ENCODE results near the gene PRAMEF1. TPM values are rescaled to one million over a fixed set of nuclear protein-coding genes. Genes with fewer than 3 reads are reported as not detected.
"Not testable (repeated sequence)": the region's sequence is repeated elsewhere in the genome, so short reads cannot be mapped to it uniquely, and the experiment has no call there.

PRAMEF1 gene
- total and polyA plus RNA-seq, 2 of the 13 experiments (the other 11 are each of a cell fraction or from before 2014, with no cell fraction given): not detected

DNA sequence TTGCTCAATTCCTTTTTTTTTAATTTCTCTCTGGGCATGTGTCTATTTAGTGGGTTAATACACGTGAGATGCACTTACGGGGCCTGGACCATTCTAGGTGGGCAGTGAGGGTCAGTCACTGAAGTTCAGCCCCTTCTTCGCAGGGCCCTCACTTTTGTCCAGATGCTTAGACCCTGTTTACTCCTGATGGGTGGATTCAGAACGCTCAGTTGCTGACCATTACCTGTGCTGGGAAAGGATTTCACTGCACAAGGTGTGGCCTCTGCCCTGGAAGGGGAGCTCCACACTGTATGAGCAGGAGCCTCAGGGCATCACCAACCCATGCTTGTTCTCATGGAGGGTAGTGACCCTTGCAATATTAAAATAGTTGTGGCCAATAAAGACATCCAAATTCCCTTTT is 13.1 kb upstream of the PRAMEF1 start (continued):
- TF ChIP-seq CAMTA2 (CRISPR knock-in tag; IDR thresholded peaks at IDR 0.05; ENCODE audit: borderline replicate concordance) (no peak), ZNF251 (CRISPR knock-in tag; IDR thresholded peaks at IDR 0.05) (no peak)

DNA sequence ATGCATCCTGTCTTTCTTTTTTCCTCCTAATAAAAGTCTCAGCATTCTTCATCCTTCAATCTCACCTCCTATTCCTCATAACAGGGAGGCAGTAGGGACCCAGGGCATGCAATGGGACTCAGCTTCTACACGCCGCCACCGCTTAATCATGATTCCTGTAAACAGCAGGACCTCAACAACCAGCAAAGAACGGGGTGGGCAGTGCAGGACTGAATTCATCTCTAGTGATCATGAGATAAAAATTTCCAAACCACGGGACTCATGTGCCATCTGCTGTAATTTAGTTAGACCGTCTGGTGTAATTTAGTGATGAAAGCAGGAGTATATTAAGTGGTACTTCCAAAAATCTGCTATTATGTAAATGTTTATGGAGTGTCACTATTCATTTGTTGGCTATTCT is 12.3 kb upstream of the PRAMEF1 start:
- no peak overlapping the region for H3K4me3 ChIP-seq (replicated peaks in 1 of 3; ENCODE audit: insufficient read depth in 1 of 3, low read depth in 2 of 3, low read length in 3 of 3)
- WGBS (ENCODE audit: low lambda C conversion rate): 18% methylated on average over 6 of the region's 6 CpGs
- H3K79me2 ChIP-seq (ENCODE audit: insufficient read depth, low read length): no peaks in the 10 kb centered on the region
- ATAC-seq (no peak), DNase-seq (ENCODE audit: low spot score) (no peak), FAIRE-seq (no peak)
- no peaks in the 10 kb centered on the region for H3K36me3 ChIP-seq (replicated peaks in 1 of 2; ENCODE audit: control insufficient read depth in 1 of 2, insufficient read depth in 2 of 2, low read length in 2 of 2)
- no peak overlapping the region for H2AFZ ChIP-seq (ENCODE audit: low read length)
- in situ Hi-C loops (cut with HindIII; ENCODE audit: extremely low pct_ligation_motif_present, low pct_unique_long_range_greater_than_20kb) (loop anchor here (10.0 kb wide), 1 partner anchor 504 kb away; no protein-coding TSS in a partner anchor), intact Hi-C loops (cut with micrococcal nuclease; ENCODE audit: unreplicated experiment) (no loop called here)
- no peaks in the 10 kb centered on the region for H3K4me1 ChIP-seq (ENCODE audit: insufficient read depth, low read length)
- no peak overlapping the region for H3K27ac ChIP-seq (ENCODE audit: extremely low read length, insufficient read depth, low read length)
- H3K27me3 ChIP-seq (ENCODE audit: control insufficient read depth in 1 of 2, insufficient read depth in 2 of 2, low read length in 2 of 2): peaks cover 6 to 43% of the 10 kb centered on the region in 2 experiments
- H3K4me2 ChIP-seq (ENCODE audit: low read depth, low read length): no peak overlapping the region
- H4K20me1 ChIP-seq (ENCODE audit: insufficient read depth, low read length): no peaks in the 10 kb centered on the region
- CTCF ChIA-PET (ENCODE audit: low intra/inter-chr PET ratio, low total read pairs): no interaction called here
- POLR2A ChIA-PET: no interaction called here
- no peaks in the 10 kb centered on the region for H3K9me3 ChIP-seq (ENCODE audit: low read length)
- TF ChIP-seq PHF8 (CRISPR knock-in tag; IDR thresholded peaks at IDR 0.05) (no peak), TAF15 (IDR thresholded peaks at IDR 0.05; ENCODE audit: low read depth, low read length, poor library complexity, severe bottlenecking) (no peak)
- no TSS peak for BruUV-seq (replicated peaks)
- H3K9ac ChIP-seq (ENCODE audit: insufficient read depth, low read depth, low read length): no peak overlapping the region

GRCh38 chr1:12781488-12781887 is 9.7 kb upstream of the PRAMEF1 start:
- intact Hi-C loops (cut with micrococcal nuclease; ENCODE audit: unreplicated experiment); H3K4me3 ChIP-seq (replicated peaks in 1 of 3; ENCODE audit: insufficient read depth in 1 of 3, low read depth in 2 of 3, low read length in 3 of 3); ATAC-seq; H3K9ac ChIP-seq (ENCODE audit: insufficient read depth, low read depth, low read length); H2AFZ ChIP-seq (ENCODE audit: low read length); H3K4me1 ChIP-seq (ENCODE audit: insufficient read depth, low read length); CTCF ChIA-PET (ENCODE audit: low intra/inter-chr PET ratio, low total read pairs); DNase-seq (ENCODE audit: low spot score); BruUV-seq (replicated peaks); H3K4me2 ChIP-seq (ENCODE audit: low read depth, low read length); in situ Hi-C loops (cut with HindIII; ENCODE audit: extremely low pct_ligation_motif_present, low pct_unique_long_range_greater_than_20kb); H4K20me1 ChIP-seq (ENCODE audit: insufficient read depth, low read length); H3K79me2 ChIP-seq (ENCODE audit: insufficient read depth, low read length); POLR2A ChIA-PET; H3K27ac ChIP-seq (ENCODE audit: extremely low read length, insufficient read depth, low read length); H3K36me3 ChIP-seq (replicated peaks in 1 of 2; ENCODE audit: control insufficient read depth in 1 of 2, insufficient read depth in 2 of 2, low read length in 2 of 2): not testable (repeated sequence)
- no CpG with 5 or more reads among the region's 5 CpGs for WGBS (ENCODE audit: low lambda C conversion rate)
- H3K27me3 ChIP-seq (ENCODE audit: control insufficient read depth in 1 of 2, insufficient read depth in 2 of 2, low read length in 2 of 2): peaks cover 2 to 23% of the 10 kb centered on the region in 2 experiments; a peak in 2 of 5 replicates
- peak; percentile 15 for FAIRE-seq
- H3K9me3 ChIP-seq (ENCODE audit: low read length): peaks cover 17% of the 10 kb centered on the region

All from HepG2 (cell line).